Neuronal stem cell (in vitro differentiated cells): Measurements from ENCODE around the gene MSI1.
"Not testable (repeated sequence)": the region's sequence is repeated elsewhere in the genome, so short reads cannot be mapped to it uniquely, and the experiment has no call there.

ENCODE experiments used
- DNase-seq: peaks from one replicate; pipeline ENCODE4 v3.0.0-alpha.2; 2013; ENCODE audit warnings: low spot score
- H2AFZ ChIP-seq: one replicate; pipeline ENCODE4 v1.6.1; 2013; ENCODE audit warnings: mild to moderate bottlenecking, low read length, inconsistent platforms
- H2AK5ac ChIP-seq: 2 replicates; pipeline ENCODE4 v1.6.1; 2013; ENCODE audit warnings: low read depth, mild to moderate bottlenecking, inconsistent platforms, low read length, moderate library complexity, mixed read lengths
- H2BK120ac ChIP-seq: 2 replicates; pipeline ENCODE4 v1.6.1; 2013; ENCODE audit warnings: low read depth, mild to moderate bottlenecking, inconsistent platforms, low read length, moderate library complexity, mixed read lengths
- H2BK12ac ChIP-seq: one replicate; pipeline ENCODE4 v1.6.1; 2013; ENCODE audit warnings: low read length, inconsistent platforms
- H2BK15ac ChIP-seq: 2 replicates; pipeline ENCODE4 v1.6.1; 2013; ENCODE audit warnings: mild to moderate bottlenecking, low read length, inconsistent platforms, mixed read lengths
- H2BK5ac ChIP-seq: one replicate; pipeline ENCODE4 v1.6.1; 2013; ENCODE audit warnings: inconsistent platforms, mild to moderate bottlenecking, low read length, moderate library complexity
- H3K14ac ChIP-seq: one replicate; pipeline ENCODE4 v1.6.1; 2013; ENCODE audit warnings: low read length, inconsistent platforms
- H3K18ac ChIP-seq: 2 replicates; pipeline ENCODE4 v1.6.1; 2013; ENCODE audit warnings: low read length, inconsistent platforms
- H3K23ac ChIP-seq: 2 replicates; pipeline ENCODE4 v1.6.1; 2013; ENCODE audit warnings: low read depth, mild to moderate bottlenecking, mixed read lengths, low read length, inconsistent platforms; ENCODE audit not compliant: poor library complexity
- H3K27ac ChIP-seq: replicated peaks from 3 replicates; pipeline ENCODE4 v1.5.1; 2013; ENCODE audit warnings: low read length, inconsistent platforms
- H3K27me3 ChIP-seq, 3 experiments: 2 replicates each; pipeline ENCODE4 v1.6.1; 2013; ENCODE audit warnings: low read length in 3 of 3, mild to moderate bottlenecking in 2 of 3, inconsistent platforms in 1 of 3, low read depth in 1 of 3, mixed read lengths in 1 of 3, moderate library complexity in 1 of 3; ENCODE audit not compliant: control insufficient read depth in 3 of 3, insufficient read depth in 3 of 3
- H3K36me3 ChIP-seq, 2 donors: replicated peaks in 1 of 2; 2 replicates each; pipeline ENCODE4 v1.6.1; 2013; ENCODE audit warnings: low read length in 2 of 2; ENCODE audit not compliant: control insufficient read depth in 2 of 2, insufficient read depth in 2 of 2
- H3K4ac ChIP-seq: 2 replicates; pipeline ENCODE4 v1.6.1; 2013; ENCODE audit warnings: inconsistent platforms, mild to moderate bottlenecking, low read length, moderate library complexity
- H3K4me1 ChIP-seq, 2 donors: 1 replicate in 1 of 2; 2 replicates in 1 of 2; pipeline ENCODE4 v1.6.1; 2013; ENCODE audit warnings: low read length in 2 of 2, low read depth in 1 of 2; ENCODE audit not compliant: control insufficient read depth in 2 of 2, insufficient read depth in 1 of 2
- H3K4me2 ChIP-seq: one replicate; pipeline ENCODE4 v1.6.1; 2013; ENCODE audit warnings: mild to moderate bottlenecking, low read length, inconsistent platforms; ENCODE audit not compliant: insufficient read depth, poor library complexity, severe bottlenecking
- H3K4me3 ChIP-seq, 2 donors: 2 replicates each; pipeline ENCODE4 v1.5.1; 2013; ENCODE audit warnings: low read length in 2 of 2, mild to moderate bottlenecking in 2 of 2, inconsistent platforms in 1 of 2, moderate library complexity in 1 of 2
- H3K79me1 ChIP-seq: one replicate; pipeline ENCODE4 v1.6.1; 2013; ENCODE audit warnings: low read depth, mild to moderate bottlenecking, inconsistent platforms, low read length, moderate library complexity
- H3K9ac ChIP-seq: one replicate; pipeline ENCODE4 v1.6.1; 2013; ENCODE audit warnings: mild to moderate bottlenecking, low read depth, low read length, inconsistent platforms; ENCODE audit not compliant: poor library complexity
- H3K9me3 ChIP-seq, 2 donors: replicated peaks in 1 of 2; 2 replicates each; pipeline versions ENCODE3 to v1.6.1; 2013; ENCODE audit warnings: low read length in 2 of 2, mild to moderate bottlenecking in 2 of 2, inconsistent platforms in 1 of 2, low read depth in 1 of 2, mixed read lengths in 1 of 2, moderate library complexity in 1 of 2; ENCODE audit not compliant: control insufficient read depth in 2 of 2, insufficient read depth in 1 of 2
- H4K8ac ChIP-seq: one replicate; pipeline ENCODE4 v1.6.1; 2013; ENCODE audit warnings: low read depth, mild to moderate bottlenecking, inconsistent platforms, low read length, moderate library complexity
- H4K91ac ChIP-seq: one replicate; pipeline ENCODE4 v1.6.1; 2013; ENCODE audit warnings: low read length, low read depth, mild to moderate bottlenecking, inconsistent platforms; ENCODE audit not compliant: poor library complexity
- WGBS, 2 donors: extraction: QIAGEN DNeasy Blood & Tissue Kit; methylation state at CpG; one replicate each; pipeline ENCODE4 v1.1.7; 2013; ENCODE audit warnings: missing lambda C conversion rate in 2 of 2, mixed read lengths in 1 of 2; ENCODE audit not compliant: insufficient read length in 2 of 2, insufficient replicate concordance in 1 of 2; ENCODE audit errors: extremely low coverage in 2 of 2; 5-methylcytosine and 5-hydroxymethylcytosine counted together

Gene MSI1

DNA sequence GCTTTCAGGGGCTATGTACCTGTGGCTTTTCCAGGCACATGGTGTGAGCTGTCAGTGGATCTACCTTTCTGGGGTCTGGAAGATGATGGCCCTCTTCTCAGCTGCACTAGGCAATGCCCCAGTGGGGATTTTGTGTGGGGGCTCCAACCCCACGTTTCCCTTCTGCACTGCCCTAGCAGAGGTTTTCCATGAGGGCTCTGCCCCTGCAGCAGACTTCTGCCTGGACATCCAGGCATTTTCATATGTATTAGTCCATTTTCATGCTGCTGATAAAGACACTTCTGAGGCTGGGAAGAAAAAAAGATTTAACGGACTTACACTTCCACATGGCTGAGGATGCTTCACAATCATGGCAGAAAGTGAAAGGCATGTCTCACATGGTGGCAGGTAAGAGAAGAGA, 32.6 kb downstream of the MSI1 start:
- H3K79me1 ChIP-seq, H3K18ac ChIP-seq, H2AFZ ChIP-seq, H3K27me3 ChIP-seq, DNase-seq, H3K14ac ChIP-seq, H3K4me3 ChIP-seq, H2BK15ac ChIP-seq, H3K4me1 ChIP-seq, H4K91ac ChIP-seq, H2AK5ac ChIP-seq, H3K4ac ChIP-seq, H4K8ac ChIP-seq, H3K4me2 ChIP-seq, H3K36me3 ChIP-seq, H3K9ac ChIP-seq, H2BK5ac ChIP-seq, H2BK120ac ChIP-seq, H3K23ac ChIP-seq, H3K27ac ChIP-seq: not testable (repeated sequence)
- peak overlapping the region; percentile 41 for H2BK12ac ChIP-seq
- no CpG with 5 or more reads among the region's 2 CpGs for WGBS, 2 donors
- H3K9me3 ChIP-seq: peaks cover 11 to 22% of the 10 kb centered on the region in 2 donors

DNA sequence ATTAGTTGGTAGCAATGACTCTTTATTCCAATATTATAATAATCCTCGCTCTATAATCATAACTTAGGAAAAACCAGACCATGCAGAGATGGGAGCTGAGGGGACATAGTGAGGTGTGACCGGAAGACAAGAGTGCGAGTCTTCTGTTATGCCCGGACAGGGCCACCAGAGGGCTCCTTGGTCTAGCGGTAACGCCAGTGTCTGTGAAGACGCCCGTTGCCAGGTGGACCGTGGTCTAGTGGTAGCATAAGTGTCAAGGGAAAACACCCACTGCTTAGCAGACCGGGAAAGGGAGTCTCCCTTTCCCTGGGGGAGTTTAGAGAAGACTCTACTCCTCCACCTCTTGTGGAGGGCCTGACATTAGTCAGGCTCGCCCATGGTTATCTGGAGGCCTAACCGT, 33.5 kb downstream of the MSI1 start:
- H2BK15ac ChIP-seq, H3K27ac ChIP-seq, H3K14ac ChIP-seq, H3K18ac ChIP-seq, H2AK5ac ChIP-seq, H3K36me3 ChIP-seq, DNase-seq, H2BK120ac ChIP-seq, H2BK12ac ChIP-seq, H3K4me2 ChIP-seq, H3K9ac ChIP-seq, H3K23ac ChIP-seq, H3K4ac ChIP-seq, H3K27me3 ChIP-seq, H4K91ac ChIP-seq, H3K4me1 ChIP-seq, H2BK5ac ChIP-seq, H3K79me1 ChIP-seq, H4K8ac ChIP-seq, H3K4me3 ChIP-seq: not testable (repeated sequence)
- no CpG with 5 or more reads among the region's 12 CpGs for WGBS, 2 donors
- Histone ChIP-seq H3K9me3 (peaks cover 11 to 22% of the 10 kb centered on the region in 2 donors), H2AFZ (peak overlapping the region; percentile 51)

DNA sequence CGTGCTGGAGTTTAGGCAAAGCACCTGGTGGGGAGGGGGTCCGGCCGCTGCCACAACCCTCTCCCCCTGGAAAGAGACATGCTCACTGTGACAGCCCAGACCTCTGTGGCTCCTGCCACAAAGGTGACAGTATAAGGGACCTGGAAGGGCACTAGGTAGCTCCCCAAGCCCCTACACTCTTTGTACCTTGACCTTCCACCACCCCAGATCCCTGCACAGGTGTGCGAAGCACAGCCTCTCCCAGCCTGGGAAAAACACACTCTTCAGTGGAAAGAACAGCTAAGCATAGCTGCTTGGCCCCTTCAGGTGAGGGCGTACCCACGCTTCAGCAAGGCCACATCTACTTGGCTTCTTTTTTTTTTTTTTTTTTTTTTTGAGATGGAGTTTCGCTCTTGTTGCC, 36.4 kb downstream of the MSI1 start:
- no peak overlapping the region for H3K23ac ChIP-seq
- no peaks in the 10 kb centered on the region for H3K79me1 ChIP-seq
- H3K18ac ChIP-seq: no peak overlapping the region
- H2AK5ac ChIP-seq: no peak overlapping the region
- DNase-seq: no peak
- H3K4me3 ChIP-seq: no peak overlapping the region
- H3K4me2 ChIP-seq: no peak overlapping the region
- no peak overlapping the region for H2BK5ac ChIP-seq
- no peak overlapping the region for H3K4ac ChIP-seq
- no peak overlapping the region for H3K14ac ChIP-seq
- H3K9me3 ChIP-seq: peaks cover 9 to 15% of the 10 kb centered on the region in 2 donors
- H2BK120ac ChIP-seq: no peak overlapping the region
- H3K27me3 ChIP-seq: peaks cover 0 to 4% (median 0%) of the 10 kb centered on the region in 3 experiments
- no peak overlapping the region for H2BK12ac ChIP-seq
- no peaks in the 10 kb centered on the region for H3K4me1 ChIP-seq
- H3K36me3 ChIP-seq: no peaks in the 10 kb centered on the region
- no peak overlapping the region for H4K8ac ChIP-seq
- H2BK15ac ChIP-seq: no peak overlapping the region
- H3K27ac ChIP-seq: no peak overlapping the region
- no CpG with 5 or more reads among the region's 7 CpGs for WGBS, 2 donors
- H4K91ac ChIP-seq: no peak overlapping the region
- H3K9ac ChIP-seq: no peak overlapping the region
- H2AFZ ChIP-seq: no peak overlapping the region

DNA sequence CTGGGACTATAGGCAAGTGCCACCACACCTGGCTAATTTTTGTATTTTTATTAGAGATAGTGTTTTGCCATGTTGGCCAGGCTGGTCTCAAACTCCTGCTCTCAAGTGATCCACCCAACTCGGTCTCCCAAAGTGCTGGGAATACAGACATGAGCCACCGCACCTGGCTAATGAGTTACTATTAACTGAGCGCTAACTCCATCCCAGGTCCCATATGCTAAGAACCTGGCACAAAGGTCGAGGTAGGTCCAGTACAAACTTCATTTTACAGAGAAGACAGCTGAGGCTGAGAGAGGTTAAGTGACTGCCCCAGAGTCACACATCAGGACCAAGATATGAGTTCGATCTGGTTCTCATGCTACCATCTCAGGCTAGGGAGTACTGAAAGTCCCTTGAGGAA, 36.9 kb downstream of the MSI1 start:
- H2AFZ ChIP-seq: no peak overlapping the region
- peaks cover 0 to 6% (median 0%) of the 10 kb centered on the region in 3 experiments for H3K27me3 ChIP-seq
- WGBS, 2 donors: no CpG with 5 or more reads among the region's 5 CpGs
- H3K18ac ChIP-seq: no peak overlapping the region
- H2BK12ac ChIP-seq: no peak overlapping the region
- H3K79me1 ChIP-seq: no peaks in the 10 kb centered on the region
- H3K23ac ChIP-seq: no peak overlapping the region
- no peak for DNase-seq
- H3K4ac ChIP-seq: no peak overlapping the region
- H4K8ac ChIP-seq: no peak overlapping the region
- no peak overlapping the region for H3K9ac ChIP-seq
- H3K4me3 ChIP-seq: no peak overlapping the region
- no peak overlapping the region for H3K4me2 ChIP-seq
- H2BK120ac ChIP-seq: no peak overlapping the region
- H3K9me3 ChIP-seq: peaks cover 7 to 10% of the 10 kb centered on the region in 2 donors
- H3K36me3 ChIP-seq: no peaks in the 10 kb centered on the region
- H3K14ac ChIP-seq: peak overlapping the region; percentile 8
- no peak overlapping the region for H4K91ac ChIP-seq
- H3K27ac ChIP-seq: no peak overlapping the region
- H3K4me1 ChIP-seq: no peaks in the 10 kb centered on the region
- no peak overlapping the region for H2BK15ac ChIP-seq
- no peak overlapping the region for H2AK5ac ChIP-seq
- H2BK5ac ChIP-seq: no peak overlapping the region
